Cardiac ventricle fibroblast (primary cell): Measurements from ENCODE around the gene RNASE1. TPM values are rescaled to one million over a fixed set of nuclear protein-coding genes. Genes with fewer than 3 reads are reported as not detected.

Source experiments
- total RNA-seq: library from RNA; depleted of rRNA; stranded (reverse); fragments of >200 nt; gene quantifications from 2 replicates; pipeline ENCODE4 v1.2.3, GENCODE V29; 2015

RNASE1 gene
- total RNA-seq = 1.7 and 3.6 TPM in 2 replicates

DNA sequence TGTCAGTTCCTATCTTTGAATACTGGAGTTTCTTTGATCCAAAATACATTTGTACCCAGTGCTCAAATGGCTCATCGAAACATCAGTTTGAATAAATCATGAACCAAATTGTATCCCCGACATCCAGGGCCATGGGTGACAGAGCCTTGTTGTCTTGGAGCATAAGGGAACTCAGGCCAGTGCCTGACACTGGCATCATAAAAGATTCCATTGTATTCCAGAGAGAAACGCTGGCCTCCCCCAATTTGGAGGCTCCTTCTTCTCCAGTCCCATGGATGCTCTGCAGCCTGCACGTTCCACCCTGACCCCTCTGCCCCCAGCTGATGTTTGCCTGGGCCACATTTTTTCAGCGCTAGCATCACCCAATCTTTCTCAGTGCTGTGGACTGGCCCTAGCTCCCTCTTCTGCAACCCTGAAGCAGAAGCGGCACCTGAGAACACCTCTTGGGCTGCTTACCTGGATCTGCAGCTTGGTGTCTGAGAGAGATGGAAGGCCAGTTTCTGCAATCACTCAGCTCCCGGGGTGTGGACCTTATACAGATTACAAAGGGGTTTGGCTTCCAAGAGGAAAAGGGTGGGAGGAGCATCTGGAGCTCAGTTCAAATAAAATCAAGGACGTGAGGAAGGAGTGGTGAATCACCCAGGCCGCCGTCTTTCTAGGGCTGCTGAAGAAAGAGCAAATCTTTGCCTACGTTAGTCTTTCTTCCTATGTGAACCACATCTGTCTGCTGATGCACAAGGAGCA, at the start of gene RNASE1:
TSS of gene RNASE1 (minus strand) at position 504 of the 744 bp plus-strand sequence. CDS start 776 bp downstream, outside the sequence.

Other genes starting within 250 kb of the RNASE1 start
- not detected in 2 replicates for gene RNASE9, start 241.8 kb downstream of the RNASE1 start, total RNA-seq
- not detected in 2 replicates for gene RNASE11, start 214.8 kb downstream of the RNASE1 start, total RNA-seq
- not detected in 2 replicates for gene RNASE12, start 211.5 kb downstream of the RNASE1 start, total RNA-seq
- gene OR6S1, start 161.2 kb downstream of the RNASE1 start, total RNA-seq = not detected in 2 replicates
- gene RNASE4, start 118.3 kb downstream of the RNASE1 start, total RNA-seq = 100.0 and 133 TPM in 2 replicates
- gene ANG, start 114.1 kb downstream of the RNASE1 start, total RNA-seq = 24.5 and 37.8 TPM in 2 replicates
- gene EDDM3A, start 57.0 kb downstream of the RNASE1 start, total RNA-seq = not detected in 2 replicates
- not detected in 2 replicates for gene EDDM3B, start 34.4 kb downstream of the RNASE1 start, total RNA-seq
- not detected in 2 replicates for gene RNASE6, start 21.6 kb downstream of the RNASE1 start, total RNA-seq
- gene RNASE3, start 88.5 kb upstream of the RNASE1 start, total RNA-seq = not detected in 2 replicates
- gene RNASE2, start 152.6 kb upstream of the RNASE1 start, total RNA-seq = not detected in 2 replicates
- gene METTL17, start 187.1 kb upstream of the RNASE1 start, total RNA-seq = 45.9 and 46.5 TPM in 2 replicates
- 0.25 TPM in 1 of 2 replicates, not detected in the other for gene SLC39A2, start 196.4 kb upstream of the RNASE1 start, total RNA-seq
- 54.0 and 70.0 TPM in 2 replicates for gene NDRG2, start 222.2 kb upstream of the RNASE1 start, total RNA-seq
- gene TPPP2, start 227.4 kb upstream of the RNASE1 start, total RNA-seq = not detected in 2 replicates
- gene RNASE13, start 232.0 kb upstream of the RNASE1 start, total RNA-seq = not detected in 2 replicates
- gene RNASE7, start 239.5 kb upstream of the RNASE1 start, total RNA-seq = not detected in 2 replicates